HG03175 (cell line): ENCODE results near the gene CRPPA.
"Not testable (repeated sequence)": the region's sequence is repeated elsewhere in the genome, so short reads cannot be mapped to it uniquely, and the experiment has no call there.

Experiments used
- ATAC-seq: cut with Tn5 transposase; IDR thresholded peaks from one replicate; pipeline ENCODE4 v1.9.1; 2021; ENCODE audit warnings: mild to moderate bottlenecking, moderate library complexity; ENCODE audit not compliant: unreplicated experiment

CRPPA gene

DNA sequence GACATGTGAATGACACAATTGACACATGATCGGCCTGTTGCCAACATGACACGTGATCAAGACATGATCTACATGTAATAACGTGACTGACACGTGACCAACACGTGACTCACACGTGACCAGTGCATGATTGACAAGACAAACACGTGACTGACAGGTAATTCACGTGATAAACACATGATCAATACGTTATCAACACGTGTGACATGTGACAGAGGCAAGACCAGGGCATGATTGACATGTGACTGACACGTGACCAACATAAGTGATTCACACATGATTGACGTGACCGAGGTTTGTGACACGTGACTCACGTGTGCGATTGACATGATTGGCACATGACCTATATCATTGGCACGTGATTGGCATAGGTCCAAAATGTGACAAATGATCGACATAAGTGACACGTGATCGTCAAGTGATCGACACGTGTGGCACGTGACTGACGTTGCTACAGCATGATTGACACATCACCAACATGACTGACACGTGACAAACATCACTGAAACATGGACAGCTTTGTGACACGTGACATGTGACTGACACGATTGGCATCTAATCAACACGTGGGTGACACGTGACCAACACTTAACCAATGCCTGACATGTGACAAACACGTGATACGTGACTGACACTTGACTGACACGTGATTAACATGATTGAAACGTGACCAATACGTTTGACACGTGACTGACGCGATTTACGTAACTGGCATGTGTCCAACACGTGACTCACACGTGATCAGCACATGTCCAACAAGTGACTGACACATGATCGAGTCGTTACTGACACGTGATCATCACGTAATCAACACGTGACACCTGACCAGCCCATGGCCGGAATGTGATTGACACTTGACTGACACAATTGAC, 23.0 kb downstream of the CRPPA start:
- no peak for ATAC-seq

DNA sequence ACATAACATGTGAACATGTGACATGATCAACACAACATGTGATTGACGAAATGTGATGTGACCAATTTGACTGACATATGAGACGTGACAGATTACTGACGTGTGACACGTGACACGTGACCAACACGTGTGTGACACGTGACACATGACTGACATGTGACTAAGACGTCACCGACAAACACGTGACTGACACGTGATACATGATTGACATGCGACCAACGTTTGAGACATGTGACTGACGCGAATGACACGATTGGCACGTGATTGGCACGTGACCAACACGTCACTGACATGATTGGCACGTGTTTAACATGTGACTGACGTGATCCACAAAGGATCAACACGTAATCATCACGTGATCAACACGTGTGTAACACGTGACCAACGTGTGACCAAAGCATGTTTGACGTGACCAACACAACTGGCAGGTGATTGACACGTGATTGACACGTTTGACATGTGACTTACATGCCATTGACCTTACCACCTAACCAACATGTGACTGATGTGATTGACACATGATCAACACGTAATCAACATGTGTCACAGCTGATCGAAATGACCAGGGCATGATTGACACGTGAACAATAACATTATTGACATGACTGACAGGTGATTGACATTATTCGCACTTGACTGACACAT, 23.7 kb downstream of the CRPPA start:
- ATAC-seq, result no peak

- ATAC-seq, result no peak
These were observed 24.4 kb downstream of the CRPPA start for GRCh38 chr7:16396766-16397500.

GRCh38 chr7:16395121-16395520, 26.2 kb downstream of the CRPPA start:
- ATAC-seq, result no peak

DNA sequence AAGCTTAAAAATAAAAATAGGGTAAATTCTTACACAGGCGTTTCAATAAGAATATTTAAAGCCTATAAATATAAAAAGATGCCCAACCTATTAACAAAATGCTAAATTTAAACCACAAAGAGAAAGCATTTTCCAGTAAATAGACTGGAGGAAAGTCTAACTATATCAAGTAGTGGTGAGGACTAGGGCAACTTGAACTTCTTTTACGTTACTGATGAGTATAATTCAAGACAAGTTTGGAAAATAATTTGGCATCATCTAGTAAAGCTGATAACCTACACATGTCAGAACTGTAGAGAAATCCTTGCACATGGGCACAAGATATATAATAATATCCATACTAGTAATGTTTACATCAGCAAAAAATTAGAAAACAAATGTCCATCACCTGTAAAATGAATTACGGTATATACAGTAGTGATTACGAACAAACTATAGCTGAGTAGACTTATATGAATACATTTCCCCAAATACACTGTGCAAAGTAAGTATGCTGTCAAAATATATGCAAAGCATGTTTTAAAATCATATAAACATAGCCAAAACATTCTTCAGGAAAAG, 27.4 kb downstream of the CRPPA start:
- ATAC-seq, result no peak

- ATAC-seq, result no peak
These were observed 28.3 kb downstream of the CRPPA start for GRCh38 chr7:16392990-16393523.

- ATAC-seq, result not testable (repeated sequence)
These were observed 37.6 kb downstream of the CRPPA start for GRCh38 chr7:16383786-16384185.

- not testable (repeated sequence) for ATAC-seq
These were observed 38.2 kb downstream of the CRPPA start for GRCh38 chr7:16383103-16383502.
